HepG2 (cell line): ENCODE measurements around the gene WDR70. TPM values are rescaled to one million over a fixed set of nuclear protein-coding genes. Genes with fewer than 3 reads are reported as not detected.

ENCODE experiments used
- ATAC-seq: fragments of 200-7000 bp; cut with Tn5 transposase; 3 replicates; pipeline ENCODE4 v1.9.1; 2020; ENCODE audit warnings: mild to moderate bottlenecking, moderate library complexity
- BruUV-seq: library from RNA; stranded (reverse); fragments of 400-500 nt; replicated peaks from 2 replicates; lab custom pipeline; 2021; lab: Mats Ljungman, UMichigan
- CTCF ChIA-PET: fragments of 300-600 bp; formaldehyde crosslinking; extraction: SDS; loops from one replicate; lab custom pipeline; 2021; ENCODE audit warnings: low total read pairs, inconsistent platforms, low intra/inter-chr PET ratio; lab: Yijun Ruan, JAX
- POLR2A ChIA-PET: fragments of 350-600 bp; sonication (Branson Sonifier 250); formaldehyde crosslinking; loops from one replicate; lab custom pipeline; 2020; ENCODE audit warnings: antibody characterized with exemption, inconsistent platforms; lab: Yijun Ruan, JAX
- DNase-seq: peaks from one replicate; pipeline ENCODE4 v3.0.0-alpha.2; 2015; ENCODE audit warnings: low spot score
- FAIRE-seq: peaks from 3 replicates; lab custom pipeline; 2011; peaks lifted over from hg19 to GRCh38; lab: Jason Lieb, UNC
- H2AFZ ChIP-seq: one replicate; pipeline ENCODE4 v1.6.1; 2011; ENCODE audit warnings: low read length, inconsistent platforms
- H3K27ac ChIP-seq: fragments of 300-600 bp; 3 replicates; pipeline ENCODE4 v1.8.0; 2011; ENCODE audit warnings: mixed run types, mild to moderate bottlenecking, mixed read lengths, low read length, inconsistent platforms; ENCODE audit not compliant: insufficient read depth; ENCODE audit errors: extremely low read length
- H3K27me3 ChIP-seq, 2 experiments: fragments of 200-600 bp in 1 of 2; 2 replicates in 1 of 2; 3 replicates in 1 of 2; pipeline versions ENCODE4 v1.6.0 to v1.8.0; 2011; ENCODE audit warnings: low read length in 2 of 2, mild to moderate bottlenecking in 2 of 2, moderate library complexity in 2 of 2, inconsistent platforms in 1 of 2; ENCODE audit not compliant: insufficient read depth in 2 of 2, control insufficient read depth in 1 of 2
- H3K36me3 ChIP-seq, 2 experiments: fragments of 200-600 bp in 1 of 2; replicated peaks in 1 of 2; 2 replicates in 1 of 2; 3 replicates in 1 of 2; pipeline versions ENCODE4 v1.5.1 to v1.8.0; 2011; ENCODE audit warnings: low read length in 2 of 2, inconsistent platforms in 1 of 2; ENCODE audit not compliant: insufficient read depth in 2 of 2, control insufficient read depth in 1 of 2
- H3K4me1 ChIP-seq: 2 replicates; pipeline ENCODE4 v1.5.1; 2012; ENCODE audit warnings: low read length, inconsistent platforms; ENCODE audit not compliant: insufficient read depth
- H3K4me2 ChIP-seq: 2 replicates; pipeline ENCODE4 v1.6.0; 2011; ENCODE audit warnings: low read depth, low read length, inconsistent platforms
- H3K4me3 ChIP-seq, 3 experiments: fragments of 200-600 bp in 1 of 3; sonication (generic), shearing (Covaris generic) in 1 of 3; replicated peaks in 1 of 3; 2 replicates each; pipeline ENCODE4 v1.5.1; 2011 to 2016; ENCODE audit warnings: low read length in 3 of 3, inconsistent platforms in 2 of 3, low read depth in 2 of 3, mild to moderate bottlenecking in 2 of 3, control low read depth in 1 of 3, mixed read lengths in 1 of 3; ENCODE audit not compliant: insufficient read depth in 1 of 3
- H3K79me2 ChIP-seq: one replicate; pipeline ENCODE4 v1.6.1; 2011; ENCODE audit warnings: low read length, inconsistent platforms; ENCODE audit not compliant: insufficient read depth
- H3K9ac ChIP-seq: 2 replicates; pipeline ENCODE4 v1.6.0; 2011; ENCODE audit warnings: mild to moderate bottlenecking, low read depth, low read length, inconsistent platforms; ENCODE audit not compliant: insufficient read depth
- H3K9me3 ChIP-seq: 2 replicates; pipeline ENCODE4 v1.5.1; 2012; ENCODE audit warnings: mild to moderate bottlenecking, low read length
- H4K20me1 ChIP-seq: 2 replicates; pipeline ENCODE4 v1.6.0; 2011; ENCODE audit warnings: inconsistent platforms, mild to moderate bottlenecking, low read length, moderate library complexity; ENCODE audit not compliant: insufficient read depth
- FLYWCH1 ChIP-seq: sonication (generic); formaldehyde crosslinking; IDR thresholded peaks from 2 replicates; pipeline ENCODE4 v1.8.1; 2023; ENCODE audit warnings: mild to moderate bottlenecking, missing genetic modification reagents
- IRX3 ChIP-seq: sonication (generic); formaldehyde crosslinking; IDR thresholded peaks from 2 replicates; pipeline ENCODE4 v1.8.1; 2023; ENCODE audit warnings: mild to moderate bottlenecking, low read depth, missing genetic modification reagents, borderline replicate concordance
- MZF1 ChIP-seq: sonication (generic); formaldehyde crosslinking; IDR thresholded peaks from 2 replicates; pipeline ENCODE4 v1.8.1; 2023; ENCODE audit warnings: mild to moderate bottlenecking, missing genetic modification reagents, borderline replicate concordance
- NPAS2 ChIP-seq: sonication (generic); formaldehyde crosslinking; IDR thresholded peaks from 2 replicates; pipeline ENCODE4 v1.8.0; 2022; ENCODE audit warnings: mild to moderate bottlenecking, missing genetic modification reagents, borderline replicate concordance
- NR2F6 ChIP-seq, 2 experiments: IDR thresholded peaks; 2 replicates each; pipeline ENCODE4 v1.6.1; 2016; ENCODE audit warnings: antibody characterized with exemption in 1 of 2, mild to moderate bottlenecking in 1 of 2
- RAD21 ChIP-seq: fragments of 450-650 bp; formaldehyde crosslinking; IDR thresholded peaks from 2 replicates; pipeline ENCODE4 v1.5.0; 2020; ENCODE audit warnings: mild to moderate bottlenecking
- SATB2 ChIP-seq: sonication (generic); formaldehyde crosslinking; IDR thresholded peaks from 2 replicates; pipeline ENCODE4 v1.5.0; 2020; ENCODE audit warnings: missing genetic modification reagents
- TCF7 ChIP-seq: sonication (generic); IDR thresholded peaks from 2 replicates; pipeline ENCODE4 v1.6.1; 2016; ENCODE audit warnings: antibody characterized with exemption, low read depth
- ZNF180 ChIP-seq: sonication (generic); formaldehyde crosslinking; IDR thresholded peaks from 2 replicates; pipeline ENCODE4 v1.4.0; 2020; ENCODE audit warnings: low read depth, missing genetic modification reagents, borderline replicate concordance
- ZNF205 ChIP-seq: IDR thresholded peaks from 2 replicates; pipeline ENCODE4 v1.6.1; 2018; ENCODE audit warnings: missing biosample characterization, missing genetic modification reagents
- ZNF562 ChIP-seq: sonication (generic); formaldehyde crosslinking; IDR thresholded peaks from 2 replicates; pipeline ENCODE4 v1.8.0; 2022; ENCODE audit warnings: missing genetic modification reagents, borderline replicate concordance
- ZNF7 ChIP-seq: IDR thresholded peaks from 2 replicates; pipeline ENCODE4 v1.6.1; 2016; ENCODE audit warnings: missing biosample characterization, missing genetic modification reagents
- WGBS: methylation state at CpG from one replicate; pipeline ENCODE4 v1.1.6; 2017; ENCODE audit warnings: low lambda C conversion rate; 5-methylcytosine and 5-hydroxymethylcytosine counted together
- in situ Hi-C: cut with HindIII; loops from 2 replicates; pipeline ENCODE4 v1.10.0; 2017; ENCODE audit warnings: low pct_unique_long_range_greater_than_20kb; ENCODE audit not compliant: extremely low pct_ligation_motif_present
- intact Hi-C: fragments of 100-400 bp; cut with micrococcal nuclease; formaldehyde crosslinking; loops from one replicate; pipeline ENCODE4 v1.10.0; 2022; ENCODE audit not compliant: unreplicated experiment
- polyA plus RNA-seq, 8 experiments: library from polyadenylated mRNA; depleted of rRNA in 3 of 8; stranded (reverse) in 7 of 8; unstranded in 1 of 8; fragments of >200 nt; fragmentation: Illumina TruSeq in 4 of 8; extraction: Trizol in 4 of 8; gene quantifications; 2 replicates each; pipeline versions ENCODE4 v1.2.1 to v1.2.3, GENCODE V29; 2011 to 2016; ENCODE audit warnings: low read depth in 4 of 8, missing spikeins in 1 of 8, mixed read lengths in 1 of 8; ENCODE audit not compliant: insufficient read depth in 1 of 8
- total RNA-seq, 5 experiments: library from RNA; depleted of rRNA; stranded (reverse); fragments of >200 nt; fragmentation: Illumina TruSeq; extraction: Trizol; gene quantifications; 2 replicates each; pipeline ENCODE4 v1.2.3, GENCODE V29; 2016; ENCODE audit warnings: low read depth in 1 of 5
- TF ChIP-seq, protein P1 (sequence below): sonication (generic); formaldehyde crosslinking; IDR thresholded peaks from 2 replicates; pipeline ENCODE4 v1.4.0; 2020; ENCODE audit warnings: mild to moderate bottlenecking, missing genetic modification reagents
- TF ChIP-seq, protein P2 (sequence below): sonication (generic); formaldehyde crosslinking; IDR thresholded peaks from 2 replicates; pipeline ENCODE4 v1.4.0; 2020; ENCODE audit warnings: missing genetic modification reagents, borderline replicate concordance
- TF ChIP-seq, protein P3 (sequence below): sonication (generic); formaldehyde crosslinking; IDR thresholded peaks from 2 replicates; pipeline ENCODE4 v1.5.1; 2020; ENCODE audit warnings: missing genetic modification reagents, mild to moderate bottlenecking, borderline replicate concordance

The WDR70 gene
- total and polyA plus RNA-seq, 2 of the 13 experiments (the other 11 are each of a cell fraction or from before 2014, with no cell fraction given) = 14.6 to 30.6 TPM

DNA sequence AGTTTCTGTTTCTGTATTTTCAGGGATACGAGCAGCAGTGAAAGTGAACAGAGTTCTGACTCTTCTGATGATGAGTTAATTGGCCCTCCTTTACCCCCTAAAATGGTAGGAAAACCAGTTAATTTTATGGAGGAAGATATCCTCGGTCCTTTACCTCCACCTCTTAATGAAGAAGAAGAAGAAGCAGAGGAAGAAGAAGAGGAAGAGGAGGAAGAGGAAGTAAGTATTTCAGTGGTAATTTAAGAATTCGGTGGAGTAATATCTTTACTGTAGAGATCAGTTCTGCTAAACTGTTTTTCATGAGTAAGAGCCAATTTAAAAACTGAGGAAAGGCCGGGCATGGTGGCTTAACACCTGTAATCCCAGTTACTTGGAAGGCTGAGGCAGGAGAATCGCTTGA is 17.2 kb downstream of the WDR70 start:
- Histone ChIP-seq H3K27me3 (no peaks in the 10 kb centered on the region), H3K79me2 (no peaks in the 10 kb centered on the region), H3K36me3 (peaks cover 3 to 35% of the 10 kb centered on the region in 2 experiments; a peak in 4 of 5 replicates), H3K9ac (no peak overlapping the region), H3K4me1 (no peaks in the 10 kb centered on the region), H3K4me2 (no peak overlapping the region), H3K27ac (no peak overlapping the region), H2AFZ (no peak overlapping the region), H3K4me3 (no peak overlapping the region), H4K20me1 (no peaks in the 10 kb centered on the region; the same call in 1 of the 2 replicates), H3K9me3 (no peaks in the 10 kb centered on the region)
- DNase-seq (no peak), FAIRE-seq (no peak), ATAC-seq (no peak)
- CTCF ChIA-PET = no interaction called here
- POLR2A ChIA-PET = no interaction called here
- no TSS peak for BruUV-seq
- in situ Hi-C loops = no loop called here
- intact Hi-C loops = no loop called here
- WGBS = 94% methylated on average over 5 of the region's 5 CpGs
- TF ChIP-seq NPAS2 (CRISPR knock-in tag) (no peak), FLYWCH1 (CRISPR knock-in tag) (no peak), NR2F6 (IDR thresholded peaks at IDR 0.05) (no peak), NR2F6 (CRISPR knock-in tag; IDR thresholded peaks at IDR 0.05) (no peak), TCF7 (no peak), ZNF7 (CRISPR knock-in tag) (no peak), ZNF562 (CRISPR knock-in tag) (no peak), ZNF180 (CRISPR knock-in tag) (no peak), ZNF205 (CRISPR knock-in tag) (no peak), MZF1 (CRISPR knock-in tag) (no peak), SATB2 (CRISPR knock-in tag) (no peak), IRX3 (no peak), RAD21 (no peak)
- TF ChIP-seq, protein P1, sequence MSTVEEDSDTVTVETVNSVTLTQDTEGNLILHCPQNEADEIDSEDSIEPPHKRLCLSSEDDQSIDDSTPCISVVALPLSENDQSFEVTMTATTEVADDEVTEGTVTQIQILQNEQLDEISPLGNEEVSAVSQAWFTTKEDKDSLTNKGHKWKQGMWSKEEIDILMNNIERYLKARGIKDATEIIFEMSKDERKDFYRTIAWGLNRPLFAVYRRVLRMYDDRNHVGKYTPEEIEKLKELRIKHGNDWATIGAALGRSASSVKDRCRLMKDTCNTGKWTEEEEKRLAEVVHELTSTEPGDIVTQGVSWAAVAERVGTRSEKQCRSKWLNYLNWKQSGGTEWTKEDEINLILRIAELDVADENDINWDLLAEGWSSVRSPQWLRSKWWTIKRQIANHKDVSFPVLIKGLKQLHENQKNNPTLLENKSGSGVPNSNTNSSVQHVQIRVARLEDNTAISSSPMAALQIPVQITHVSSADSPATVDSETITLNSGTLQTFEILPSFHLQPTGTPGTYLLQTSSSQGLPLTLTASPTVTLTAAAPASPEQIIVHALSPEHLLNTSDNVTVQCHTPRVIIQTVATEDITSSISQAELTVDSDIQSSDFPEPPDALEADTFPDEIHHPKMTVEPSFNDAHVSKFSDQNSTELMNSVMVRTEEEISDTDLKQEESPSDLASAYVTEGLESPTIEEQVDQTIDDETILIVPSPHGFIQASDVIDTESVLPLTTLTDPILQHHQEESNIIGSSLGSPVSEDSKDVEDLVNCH (CRISPR knock-in tag) = no peak
- TF ChIP-seq, protein P2, sequence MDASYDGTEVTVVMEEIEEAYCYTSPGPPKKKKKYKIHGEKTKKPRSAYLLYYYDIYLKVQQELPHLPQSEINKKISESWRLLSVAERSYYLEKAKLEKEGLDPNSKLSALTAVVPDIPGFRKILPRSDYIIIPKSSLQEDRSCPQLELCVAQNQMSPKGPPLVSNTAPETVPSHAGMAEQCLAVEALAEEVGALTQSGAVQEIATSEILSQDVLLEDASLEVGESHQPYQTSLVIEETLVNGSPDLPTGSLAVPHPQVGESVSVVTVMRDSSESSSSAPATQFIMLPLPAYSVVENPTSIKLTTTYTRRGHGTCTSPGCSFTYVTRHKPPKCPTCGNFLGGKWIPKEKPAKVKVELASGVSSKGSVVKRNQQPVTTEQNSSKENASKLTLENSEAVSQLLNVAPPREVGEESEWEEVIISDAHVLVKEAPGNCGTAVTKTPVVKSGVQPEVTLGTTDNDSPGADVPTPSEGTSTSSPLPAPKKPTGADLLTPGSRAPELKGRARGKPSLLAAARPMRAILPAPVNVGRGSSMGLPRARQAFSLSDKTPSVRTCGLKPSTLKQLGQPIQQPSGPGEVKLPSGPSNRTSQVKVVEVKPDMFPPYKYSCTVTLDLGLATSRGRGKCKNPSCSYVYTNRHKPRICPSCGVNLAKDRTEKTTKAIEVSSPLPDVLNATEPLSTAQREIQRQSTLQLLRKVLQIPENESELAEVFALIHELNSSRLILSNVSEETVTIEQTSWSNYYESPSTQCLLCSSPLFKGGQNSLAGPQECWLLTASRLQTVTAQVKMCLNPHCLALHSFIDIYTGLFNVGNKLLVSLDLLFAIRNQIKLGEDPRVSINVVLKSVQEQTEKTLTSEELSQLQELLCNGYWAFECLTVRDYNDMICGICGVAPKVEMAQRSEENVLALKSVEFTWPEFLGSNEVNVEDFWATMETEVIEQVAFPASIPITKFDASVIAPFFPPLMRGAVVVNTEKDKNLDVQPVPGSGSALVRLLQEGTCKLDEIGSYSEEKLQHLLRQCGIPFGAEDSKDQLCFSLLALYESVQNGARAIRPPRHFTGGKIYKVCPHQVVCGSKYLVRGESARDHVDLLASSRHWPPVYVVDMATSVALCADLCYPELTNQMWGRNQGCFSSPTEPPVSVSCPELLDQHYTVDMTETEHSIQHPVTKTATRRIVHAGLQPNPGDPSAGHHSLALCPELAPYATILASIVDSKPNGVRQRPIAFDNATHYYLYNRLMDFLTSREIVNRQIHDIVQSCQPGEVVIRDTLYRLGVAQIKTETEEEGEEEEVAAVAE (CRISPR knock-in tag) = no peak
- TF ChIP-seq, protein P3, sequence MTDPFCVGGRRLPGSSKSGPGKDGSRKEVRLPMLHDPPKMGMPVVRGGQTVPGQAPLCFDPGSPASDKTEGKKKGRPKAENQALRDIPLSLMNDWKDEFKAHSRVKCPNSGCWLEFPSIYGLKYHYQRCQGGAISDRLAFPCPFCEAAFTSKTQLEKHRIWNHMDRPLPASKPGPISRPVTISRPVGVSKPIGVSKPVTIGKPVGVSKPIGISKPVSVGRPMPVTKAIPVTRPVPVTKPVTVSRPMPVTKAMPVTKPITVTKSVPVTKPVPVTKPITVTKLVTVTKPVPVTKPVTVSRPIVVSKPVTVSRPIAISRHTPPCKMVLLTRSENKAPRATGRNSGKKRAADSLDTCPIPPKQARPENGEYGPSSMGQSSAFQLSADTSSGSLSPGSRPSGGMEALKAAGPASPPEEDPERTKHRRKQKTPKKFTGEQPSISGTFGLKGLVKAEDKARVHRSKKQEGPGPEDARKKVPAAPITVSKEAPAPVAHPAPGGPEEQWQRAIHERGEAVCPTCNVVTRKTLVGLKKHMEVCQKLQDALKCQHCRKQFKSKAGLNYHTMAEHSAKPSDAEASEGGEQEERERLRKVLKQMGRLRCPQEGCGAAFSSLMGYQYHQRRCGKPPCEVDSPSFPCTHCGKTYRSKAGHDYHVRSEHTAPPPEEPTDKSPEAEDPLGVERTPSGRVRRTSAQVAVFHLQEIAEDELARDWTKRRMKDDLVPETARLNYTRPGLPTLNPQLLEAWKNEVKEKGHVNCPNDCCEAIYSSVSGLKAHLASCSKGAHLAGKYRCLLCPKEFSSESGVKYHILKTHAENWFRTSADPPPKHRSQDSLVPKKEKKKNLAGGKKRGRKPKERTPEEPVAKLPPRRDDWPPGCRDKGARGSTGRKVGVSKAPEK (CRISPR knock-in tag) = no peak
